ENCODE data around the gene PRKCQ. TPM values are rescaled to one million over a fixed set of nuclear protein-coding genes. Genes with fewer than 3 reads are reported as not detected.
A peak's percentile ranks its signal among the peaks of the same experiment; 100 is the strongest.

PRKCQ gene
- total and polyA plus RNA-seq, 2 experiments from 2014 or later = 0.43 to 0.97 TPM

- TF ChIP-seq EZH2phosphoT487 (IDR thresholded peaks at IDR 0.05; ENCODE audit: low read depth, severe bottlenecking, unreplicated experiment) (no peak), EZH2 (IDR thresholded peaks at IDR 0.05; ENCODE audit: borderline replicate concordance) (no peak), CTCF (IDR thresholded peaks at IDR 0.05; ENCODE audit: poor library complexity) (no peak)
- H3K27ac ChIP-seq = no peak overlapping the region
- no peaks in the 10 kb centered on the region for H3K9me3 ChIP-seq (ENCODE audit: low read depth)
- 14% methylated on average over 16 of the region's 16 CpGs for WGBS (ENCODE audit: low lambda C conversion rate, missing lambda C conversion rate)
- peak overlapping the region; percentile 70 for H3K4me3 ChIP-seq
- DNase-seq (ENCODE audit: low spot score) = no peak
- H3K79me2 ChIP-seq = no peaks in the 10 kb centered on the region
- H3K4me1 ChIP-seq (ENCODE audit: insufficient read depth) = peaks cover 3% of the 10 kb centered on the region
- H3K27me3 ChIP-seq = peaks cover 36% of the 10 kb centered on the region
- peak overlapping the region; percentile 91 for H3K4me2 ChIP-seq
- H4K20me1 ChIP-seq (ENCODE audit: insufficient read depth, poor library complexity, severe bottlenecking) = no peaks in the 10 kb centered on the region
- H3K36me3 ChIP-seq (replicated peaks; ENCODE audit: insufficient read depth, low read depth) = no peaks in the 10 kb centered on the region
- peak overlapping the region; percentile 83 for H2AFZ ChIP-seq
- H3K9me2 ChIP-seq (replicated peaks; ENCODE audit: insufficient read depth) = no peaks in the 10 kb centered on the region
These were observed 733 bp downstream of the PRKCQ start for GRCh38 chr10:6579183-6579903.

GRCh38 chr10:6578795-6579182 is 1.3 kb downstream of the PRKCQ start:
- Histone ChIP-seq H3K4me3 (no peak overlapping the region), H3K27me3 (peaks cover 36% of the 10 kb centered on the region), H3K4me1 (ENCODE audit: insufficient read depth) (peaks cover 3% of the 10 kb centered on the region), H3K9me2 (replicated peaks; ENCODE audit: insufficient read depth) (no peaks in the 10 kb centered on the region), H3K9me3 (ENCODE audit: low read depth) (no peaks in the 10 kb centered on the region), H4K20me1 (ENCODE audit: insufficient read depth, poor library complexity, severe bottlenecking) (no peaks in the 10 kb centered on the region), H3K79me2 (no peaks in the 10 kb centered on the region), H3K4me2 (peak overlapping the region; percentile 91), H3K36me3 (replicated peaks; ENCODE audit: insufficient read depth, low read depth) (no peaks in the 10 kb centered on the region), H2AFZ (no peak overlapping the region), H3K27ac (no peak overlapping the region)
- WGBS (ENCODE audit: low lambda C conversion rate, missing lambda C conversion rate) = 53% methylated on average over 8 of the region's 8 CpGs
- DNase-seq (ENCODE audit: low spot score) = no peak
- no peak for TF ChIP-seq EZH2phosphoT487 (IDR thresholded peaks at IDR 0.05; ENCODE audit: low read depth, severe bottlenecking, unreplicated experiment)
- no peak for TF ChIP-seq EZH2 (IDR thresholded peaks at IDR 0.05; ENCODE audit: borderline replicate concordance)
- no peak for TF ChIP-seq CTCF (IDR thresholded peaks at IDR 0.05; ENCODE audit: poor library complexity)

GRCh38 chr10:6578251-6578771 is 1.8 kb downstream of the PRKCQ start:
- no peak overlapping the region for H3K4me3 ChIP-seq
- no peaks in the 10 kb centered on the region for H3K9me3 ChIP-seq (ENCODE audit: low read depth)
- no peak overlapping the region for H2AFZ ChIP-seq
- DNase-seq (ENCODE audit: low spot score) = no peak
- H3K9me2 ChIP-seq (replicated peaks; ENCODE audit: insufficient read depth) = no peaks in the 10 kb centered on the region
- H4K20me1 ChIP-seq (ENCODE audit: insufficient read depth, poor library complexity, severe bottlenecking) = no peaks in the 10 kb centered on the region
- WGBS (ENCODE audit: low lambda C conversion rate, missing lambda C conversion rate) = 73% methylated on average over 11 of the region's 11 CpGs
- H3K79me2 ChIP-seq = no peaks in the 10 kb centered on the region
- peaks cover 3% of the 10 kb centered on the region for H3K4me1 ChIP-seq (ENCODE audit: insufficient read depth)
- H3K4me2 ChIP-seq = no peak overlapping the region
- H3K27ac ChIP-seq = no peak overlapping the region
- peaks cover 36% of the 10 kb centered on the region for H3K27me3 ChIP-seq
- no peaks in the 10 kb centered on the region for H3K36me3 ChIP-seq (replicated peaks; ENCODE audit: insufficient read depth, low read depth)
- TF ChIP-seq CTCF (IDR thresholded peaks at IDR 0.05; ENCODE audit: poor library complexity) (no peak), EZH2phosphoT487 (IDR thresholded peaks at IDR 0.05; ENCODE audit: low read depth, severe bottlenecking, unreplicated experiment) (no peak), EZH2 (IDR thresholded peaks at IDR 0.05; ENCODE audit: borderline replicate concordance) (no peak)

All from hepatocyte (in vitro differentiated cells).